Left cardiac atrium (tissue), 4 donors: ENCODE measurements around the gene FSCN2. TPM values are rescaled to one million over a fixed set of nuclear protein-coding genes. Genes with fewer than 3 reads are reported as not detected.

Experiments used
- ATAC-seq, 2 donors: fragments of 200-7000 bp; cut with Tn5 transposase; one replicate each; pipeline ENCODE4 v1.9.1; 2020; ENCODE audit warnings: mild to moderate bottlenecking in 2 of 2, moderate library complexity in 2 of 2
- DNase-seq: peaks from one replicate; pipeline ENCODE4 v3.0.0-alpha.2; 2020
- intact Hi-C, 2 donors: fragments of 100-400 bp; cut with DNase I; formaldehyde crosslinking; loops; one replicate each; pipeline versions ENCODE4 v1.14.1 to v1.15.1; 2022 to 2023
- total RNA-seq, 2 donors: library from RNA; stranded (reverse); fragmentation: NEBNext Ultra II Directional; extraction: Animal tissue kit (Norgen Biotek cat#: 25700); gene quantifications; one replicate each; pipeline ENCODE4 v1.2.1, GENCODE V29; 2021
- donor health status: DM: no; HTN: yes; CAD: no.
- donor health status: DM: no; HTN: yes; CAD: no; lungs with severe emphysema.
- donor health status: DM: yes; HTN: yes; CAD: no.
- donor health status: Dilated cardiomyopathy.

The FSCN2 gene
- total RNA-seq, 2 donors from 2014 or later: 0.38 to 0.39 TPM

- intact Hi-C loops: no loop called here
- ATAC-seq (no peak), DNase-seq (no peak)
These were observed 6.2 kb downstream of the FSCN2 start for GRCh38 chr17:81534157-81535006.

GRCh38 chr17:81535007-81535328 is 6.8 kb downstream of the FSCN2 start:
- ATAC-seq (no peak), DNase-seq (no peak)
- intact Hi-C loops: no loop called here

DNA sequence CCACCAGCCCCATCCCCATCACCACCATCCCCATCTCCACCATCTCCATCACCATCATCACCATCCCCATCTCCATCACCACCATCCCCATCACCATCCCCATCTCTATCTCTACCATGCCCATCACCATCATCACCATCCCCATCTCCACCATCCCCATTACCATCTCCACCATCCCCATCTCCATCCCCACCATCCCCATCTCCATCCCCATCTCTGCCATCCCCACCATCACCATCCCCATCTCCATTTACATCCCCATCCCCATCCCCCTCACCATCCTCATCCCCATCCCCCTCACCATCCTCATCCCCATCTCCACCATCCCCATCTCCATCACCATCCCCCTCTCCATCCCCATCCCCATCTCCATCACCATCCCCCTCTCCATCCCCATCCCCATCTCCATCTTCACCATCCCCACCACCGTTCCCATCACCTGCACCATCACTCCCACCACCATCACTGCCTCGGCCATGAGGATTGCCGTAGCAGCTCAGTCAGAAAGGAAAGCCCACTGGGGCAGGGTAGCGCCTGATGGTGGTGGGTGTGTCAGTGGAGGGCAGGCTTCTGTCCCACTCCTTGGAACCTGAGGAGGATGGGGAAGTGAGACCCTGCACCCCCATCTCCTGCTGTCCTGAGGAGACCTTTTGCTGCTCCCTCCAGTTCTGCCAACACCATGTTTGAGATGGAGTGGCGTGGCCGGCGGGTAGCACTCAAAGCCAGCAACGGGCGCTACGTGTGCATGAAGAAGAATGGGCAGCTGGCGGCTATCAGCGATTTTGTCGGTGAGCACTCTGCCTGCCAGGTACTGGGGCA is 7.5 kb downstream of the FSCN2 start:
- ATAC-seq: no peak
- no peak for DNase-seq
- intact Hi-C loops: no loop called here

GRCh38 chr17:81536299-81537290 is 8.4 kb downstream of the FSCN2 start:
- DNase-seq (no peak), ATAC-seq (peak; percentile 5 to 13)
- intact Hi-C loops: loop anchor here in 1 of 2 donors (1.0 kb wide), 1 partner anchor 283 kb away; no protein-coding TSS in a partner anchor

DNA sequence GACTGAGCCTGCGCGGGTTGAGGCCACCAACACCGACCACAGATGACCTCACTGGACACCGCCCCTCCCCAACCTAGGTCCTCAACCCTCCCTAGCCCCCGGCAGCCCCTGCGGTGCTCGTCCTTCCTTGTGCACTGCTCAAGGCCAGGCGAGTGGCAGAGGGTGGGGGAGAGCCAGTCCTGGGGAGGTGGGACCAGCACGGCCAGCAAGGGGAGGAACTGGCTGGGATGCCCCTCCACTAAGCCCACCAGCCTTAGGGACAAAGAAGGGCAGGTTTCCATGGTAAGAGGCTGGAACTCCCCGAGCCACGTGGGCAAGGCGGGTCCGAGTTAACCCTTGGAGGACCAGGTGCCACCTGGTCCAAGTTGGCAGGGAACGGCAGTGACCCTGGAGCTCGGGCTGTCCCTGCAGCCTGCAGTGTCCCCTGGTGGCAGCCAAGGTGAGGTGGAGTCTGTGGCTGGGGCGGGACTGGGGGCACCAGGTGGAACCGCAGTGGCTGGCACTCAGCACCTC is 9.2 kb downstream of the FSCN2 start:
- intact Hi-C loops: loop anchor here in 1 of 2 donors (1.0 kb wide), 1 partner anchor 284 kb away; no protein-coding TSS in a partner anchor
- ATAC-seq (peak; percentile 34 to 53), DNase-seq (no peak)

- intact Hi-C loops: loop anchor here in 1 of 2 donors (1.0 kb wide), 1 partner anchor 285 kb away; no protein-coding TSS in a partner anchor
- peak in 1 of 2 donors; percentile 3 for ATAC-seq
- DNase-seq: no peak
These were observed 9.8 kb downstream of the FSCN2 start for GRCh38 chr17:81537856-81538555.

- ATAC-seq (no peak), DNase-seq (peak; percentile 19)
- intact Hi-C loops: no loop called here
These were observed 10.7 kb downstream of the FSCN2 start for GRCh38 chr17:81538651-81539570.

DNA sequence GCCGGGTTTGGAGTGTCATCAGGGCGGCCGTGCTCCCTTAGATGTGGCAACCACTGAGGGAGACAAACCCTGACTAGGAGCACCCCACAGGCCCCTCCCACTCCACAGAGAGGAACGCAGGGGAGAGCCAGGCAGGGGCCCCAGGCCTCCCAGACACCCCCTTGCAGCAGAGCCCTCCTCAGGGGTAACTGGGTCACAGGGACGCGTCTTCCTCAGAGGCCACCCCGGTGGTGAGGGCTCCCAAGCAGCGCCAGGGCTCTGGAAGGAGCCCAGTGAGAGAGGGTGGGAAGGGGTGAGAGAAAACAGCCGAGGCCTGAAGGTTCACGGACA is 11.4 kb downstream of the FSCN2 start:
- ATAC-seq: no peak
- intact Hi-C loops: no loop called here
- DNase-seq: peak; percentile 24

DNA sequence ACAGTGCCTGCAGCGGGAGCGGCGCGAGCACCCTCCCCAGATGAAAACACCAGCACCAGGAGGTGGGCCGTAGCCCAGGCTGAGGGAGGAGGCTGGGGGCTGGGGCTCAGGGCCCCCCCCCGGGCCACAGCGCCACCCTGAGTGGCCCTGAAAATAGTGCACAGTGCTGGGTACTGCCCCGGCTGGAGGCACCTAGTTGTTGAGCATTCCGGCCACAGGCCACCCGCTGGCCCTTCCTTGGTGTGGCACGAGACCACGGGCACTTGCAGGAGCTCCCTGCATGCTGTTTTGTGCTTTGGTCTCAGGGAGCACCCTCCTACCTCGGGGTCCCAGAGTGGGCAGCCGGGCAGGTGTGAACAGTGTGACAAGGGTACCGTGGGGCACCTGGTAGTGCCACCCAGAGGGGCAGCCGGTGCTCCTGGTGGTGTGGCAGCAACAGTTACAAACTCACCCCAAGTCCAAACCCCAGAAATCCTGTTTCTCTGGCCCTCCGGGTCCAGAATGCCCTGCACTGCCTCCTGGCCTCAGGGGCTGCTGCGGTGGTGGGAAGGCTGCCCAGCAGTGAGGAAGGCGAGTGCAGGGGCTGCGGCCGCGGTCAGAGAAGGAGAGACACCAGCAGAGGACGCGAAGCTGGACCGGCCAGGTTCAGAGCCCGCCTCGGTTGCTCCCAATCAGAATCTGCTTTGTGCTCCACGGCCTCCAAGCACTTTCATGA is 11.9 kb downstream of the FSCN2 start:
- intact Hi-C loops: no loop called here
- ATAC-seq: no peak
- DNase-seq: peak; percentile 16

DNA sequence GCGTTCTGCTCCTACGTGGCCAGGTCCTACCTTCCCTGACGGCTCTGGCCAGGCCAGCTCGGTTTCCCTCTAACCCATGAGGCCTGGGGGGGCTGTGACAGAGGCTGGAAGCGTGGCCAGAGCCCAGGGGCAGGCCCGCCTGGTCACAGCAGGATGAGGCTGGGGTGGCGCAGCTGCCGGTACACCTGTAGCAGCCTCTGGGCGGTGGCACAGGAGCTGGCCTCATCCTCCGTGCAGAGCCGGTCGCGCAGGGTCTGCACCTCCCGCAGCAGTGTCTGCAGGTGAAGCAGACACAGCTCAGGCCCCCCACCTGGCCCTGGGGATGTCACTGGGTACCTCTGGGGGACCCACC is 12.5 kb downstream of the FSCN2 start:
- intact Hi-C loops: no loop called here
- no peak for DNase-seq
- ATAC-seq: no peak

DNA sequence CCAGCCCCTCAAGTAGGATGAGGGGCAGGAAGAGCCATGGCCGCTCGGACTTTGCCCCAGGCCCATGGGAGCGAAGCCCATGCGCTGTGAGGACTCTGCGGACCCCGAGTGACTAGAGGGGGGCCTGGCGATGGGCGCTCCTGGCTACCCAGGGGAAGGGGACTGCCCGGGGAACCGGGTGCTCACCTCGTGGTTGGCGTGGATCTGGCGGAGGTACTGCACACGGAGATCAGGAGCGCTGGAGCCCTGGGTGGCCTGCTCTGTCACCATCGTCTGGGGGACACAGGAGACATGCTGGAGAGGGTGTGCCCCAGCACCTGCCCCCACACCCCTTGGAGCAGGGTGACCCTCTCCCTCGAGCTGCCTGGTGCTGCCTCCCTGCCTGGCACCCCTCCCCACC is 12.9 kb downstream of the FSCN2 start:
- ATAC-seq: no peak
- intact Hi-C loops: no loop called here
- no peak for DNase-seq

DNA sequence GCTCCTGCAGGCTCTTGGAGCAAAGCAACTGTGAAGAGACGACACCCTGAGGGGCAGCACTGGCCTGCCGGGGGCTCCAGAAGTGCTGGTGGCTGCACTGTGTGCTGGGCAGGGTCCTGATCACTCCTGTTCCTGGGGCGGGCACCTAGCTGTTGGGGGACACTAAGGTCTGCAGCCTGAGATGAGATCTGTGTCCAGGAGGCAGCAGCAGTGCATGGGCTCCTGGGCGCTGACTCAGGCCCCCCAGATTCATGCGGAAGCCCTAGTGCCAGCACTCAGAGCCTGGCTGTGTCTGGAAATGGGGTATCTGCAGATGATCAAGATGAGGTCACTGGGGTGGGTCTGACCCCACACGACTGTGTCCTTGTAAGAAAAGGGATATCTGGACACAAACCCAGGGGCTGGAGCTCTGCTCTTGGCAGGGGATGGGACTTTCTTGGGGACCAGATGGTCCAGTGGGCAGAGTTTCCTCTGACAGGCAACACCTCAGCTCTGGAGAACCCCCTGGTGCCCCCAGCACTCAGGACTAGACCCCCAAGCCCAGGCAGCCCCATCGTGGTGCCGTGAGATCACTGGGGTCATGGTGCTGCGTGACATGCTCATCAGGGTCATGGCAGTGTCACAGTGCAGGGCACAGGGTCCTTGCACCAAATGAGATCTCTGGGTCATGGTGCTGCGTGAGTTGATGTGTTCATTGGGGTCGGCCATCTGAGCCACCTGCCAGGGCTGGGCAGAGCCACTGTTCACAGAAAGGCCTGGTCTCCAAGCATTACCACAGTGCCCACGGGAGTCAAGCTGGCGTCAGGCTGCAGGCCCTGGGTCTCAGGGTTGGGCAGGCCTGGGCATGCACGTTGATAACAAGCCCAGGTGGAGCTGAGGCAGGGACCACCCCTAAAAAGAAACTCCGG is 14.5 kb downstream of the FSCN2 start:
- ATAC-seq (no peak), DNase-seq (no peak)
- intact Hi-C loops: no loop called here

GRCh38 chr17:81543339-81543675 is 15.1 kb downstream of the FSCN2 start:
- peak; percentile 35 to 55 for ATAC-seq
- peak; percentile 32 for DNase-seq
- intact Hi-C loops: no loop called here

DNA sequence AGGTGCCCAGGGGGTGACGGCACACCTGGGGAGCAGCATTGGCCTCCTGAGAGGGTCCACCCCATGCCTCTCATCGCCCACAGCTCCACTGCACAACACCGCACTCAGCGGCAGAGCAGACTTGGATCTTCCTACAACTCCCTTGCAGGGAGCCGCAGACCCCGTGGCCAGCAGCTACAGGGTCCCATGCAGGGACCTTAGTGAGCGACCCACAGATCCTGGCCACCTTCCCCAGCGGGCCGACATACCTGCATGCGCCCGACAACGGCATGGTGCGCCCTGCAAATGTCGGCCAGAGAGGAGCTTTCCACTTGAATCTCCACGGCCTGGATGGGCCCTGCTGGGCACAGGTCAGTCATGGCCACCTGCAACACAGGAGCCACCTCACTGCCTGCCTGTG is 15.6 kb downstream of the FSCN2 start:
- no peak for ATAC-seq
- intact Hi-C loops: no loop called here
- DNase-seq: no peak

DNA sequence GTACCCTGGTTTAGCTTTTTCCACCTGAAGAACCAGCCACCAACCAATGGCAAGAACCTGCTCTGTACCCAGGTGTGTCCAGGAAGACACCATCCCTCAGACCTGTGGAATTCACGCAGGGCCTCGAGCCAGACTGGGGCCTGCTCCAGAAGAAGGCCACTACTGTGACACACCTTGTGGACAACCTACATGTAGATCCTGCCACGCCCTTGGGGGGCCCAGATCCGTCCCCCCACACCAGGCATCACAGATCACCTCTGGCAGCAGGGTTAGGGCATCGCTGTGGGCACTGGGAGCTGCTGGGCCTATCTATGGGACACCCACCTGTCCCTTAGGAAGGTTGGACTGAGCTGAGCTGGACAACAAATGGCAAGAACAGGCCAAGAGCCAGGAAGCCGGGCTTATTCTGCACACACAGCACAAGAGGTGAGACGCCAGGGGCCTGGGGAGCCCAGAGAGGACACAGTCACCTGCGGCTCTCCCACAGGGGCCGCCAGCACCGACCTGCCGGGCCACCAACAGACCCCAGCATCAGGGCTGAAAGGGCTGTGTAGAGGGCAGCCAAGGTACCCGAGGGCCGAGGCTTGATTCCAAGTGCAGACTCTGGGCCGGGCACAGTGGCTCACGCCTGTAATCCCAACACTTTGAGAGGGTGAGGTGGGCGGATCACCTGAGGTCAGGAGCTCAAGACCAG is 16.3 kb downstream of the FSCN2 start:
- ATAC-seq (no peak), DNase-seq (no peak)
- intact Hi-C loops: no loop called here
